Gastrocnemius medialis (tissue), 4 donors: Measurements from ENCODE around the gene CMIP.

Experiments used
- POLR2A ChIP-seq, 2 donors: fragments of 450-650 bp; IDR thresholded peaks; one replicate each; pipeline ENCODE4 v1.6.1; 2017; ENCODE audit warnings: antibody characterized with exemption in 2 of 2, mild to moderate bottlenecking in 2 of 2, moderate library complexity in 2 of 2
- TF ChIP-seq, protein P1 (sequence below), 5 experiments: fragments of 450-650 bp in 3 of 5; fragments of 200-600 bp in 2 of 5; sonication (generic) in 2 of 5; IDR thresholded peaks in 4 of 5; conservative IDR thresholded peaks in 1 of 5; 1 replicate in 4 of 5; 2 replicates in 1 of 5; pipeline ENCODE4 v1.5.1; 2016 to 2019; ENCODE audit warnings: antibody characterized with exemption in 5 of 5, mild to moderate bottlenecking in 3 of 5, moderate library complexity in 3 of 5

DNA sequence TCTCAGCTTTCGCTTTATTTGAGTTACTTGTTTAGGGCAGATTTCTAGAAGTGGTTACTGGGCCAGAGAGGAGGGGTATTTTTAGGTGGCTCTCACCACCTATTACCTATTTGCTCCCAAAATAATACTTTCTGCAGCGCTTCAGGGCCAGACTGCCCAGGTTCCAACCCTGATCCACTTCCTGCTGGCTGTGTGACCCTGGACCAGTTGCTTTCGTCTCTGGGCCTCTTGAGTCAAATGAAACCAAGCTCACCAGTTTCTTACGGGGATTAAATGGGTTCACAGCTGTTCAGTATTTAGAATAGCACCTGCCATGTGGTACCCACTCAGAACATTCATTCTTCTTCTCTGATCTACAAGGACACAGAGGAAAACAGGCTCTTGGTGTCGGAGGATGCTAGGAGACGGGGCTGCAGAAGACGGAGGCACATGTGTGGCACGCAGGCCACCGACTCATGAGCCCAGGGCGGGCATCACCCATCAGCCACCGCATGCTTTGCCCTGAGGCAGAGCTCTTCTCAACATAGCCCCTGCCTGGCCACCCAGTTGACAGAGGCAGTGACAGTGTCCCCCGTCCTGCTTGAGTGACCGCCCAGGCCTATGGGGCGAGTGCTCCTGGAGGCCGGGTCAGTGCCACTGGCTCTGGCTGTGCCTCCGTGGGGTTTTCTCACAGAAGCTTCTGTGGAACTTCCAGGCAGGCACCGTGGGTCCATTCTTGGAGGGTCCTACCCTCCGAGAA, 185.5 kb downstream of the CMIP start:
- TF ChIP-seq, protein P1, sequence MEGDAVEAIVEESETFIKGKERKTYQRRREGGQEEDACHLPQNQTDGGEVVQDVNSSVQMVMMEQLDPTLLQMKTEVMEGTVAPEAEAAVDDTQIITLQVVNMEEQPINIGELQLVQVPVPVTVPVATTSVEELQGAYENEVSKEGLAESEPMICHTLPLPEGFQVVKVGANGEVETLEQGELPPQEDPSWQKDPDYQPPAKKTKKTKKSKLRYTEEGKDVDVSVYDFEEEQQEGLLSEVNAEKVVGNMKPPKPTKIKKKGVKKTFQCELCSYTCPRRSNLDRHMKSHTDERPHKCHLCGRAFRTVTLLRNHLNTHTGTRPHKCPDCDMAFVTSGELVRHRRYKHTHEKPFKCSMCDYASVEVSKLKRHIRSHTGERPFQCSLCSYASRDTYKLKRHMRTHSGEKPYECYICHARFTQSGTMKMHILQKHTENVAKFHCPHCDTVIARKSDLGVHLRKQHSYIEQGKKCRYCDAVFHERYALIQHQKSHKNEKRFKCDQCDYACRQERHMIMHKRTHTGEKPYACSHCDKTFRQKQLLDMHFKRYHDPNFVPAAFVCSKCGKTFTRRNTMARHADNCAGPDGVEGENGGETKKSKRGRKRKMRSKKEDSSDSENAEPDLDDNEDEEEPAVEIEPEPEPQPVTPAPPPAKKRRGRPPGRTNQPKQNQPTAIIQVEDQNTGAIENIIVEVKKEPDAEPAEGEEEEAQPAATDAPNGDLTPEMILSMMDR (IDR thresholded peaks at IDR 0.05 in 4 of 5, conservative IDR thresholded peaks at IDR 0.05 in 1 of 5): no peak
- TF ChIP-seq POLR2A (IDR thresholded peaks at IDR 0.05): no peak
